GM12878 (cell line): Measurements from ENCODE around the gene NOL11. TPM values are rescaled to one million over a fixed set of nuclear protein-coding genes. Genes with fewer than 3 reads are reported as not detected.

ENCODE experiments used
- ATAC-seq: fragments of 200-7000 bp; cut with Tn5 transposase; 3 replicates; pipeline ENCODE4 v1.9.1; 2020; ENCODE audit warnings: mild to moderate bottlenecking, moderate library complexity
- BruUV-seq: library from RNA; stranded (reverse); fragments of 400-500 nt; replicated peaks from 2 replicates; lab custom pipeline; 2021; lab: Mats Ljungman, UMichigan
- CTCF ChIA-PET: fragments of 300-600 bp; sonication (Branson Sonifier 250); formaldehyde crosslinking; extraction: SDS; loops from one replicate; lab custom pipeline; 2021; ENCODE audit warnings: inconsistent platforms; lab: Yijun Ruan, JAX
- POLR2A ChIA-PET: fragments of 350-600 bp; formaldehyde crosslinking; extraction: SDS; loops from one replicate; lab custom pipeline; 2021; ENCODE audit warnings: inconsistent platforms; lab: Charles Lee
- RAD21 ChIA-PET: fragments of 300-600 bp; sonication (Branson Sonifier 250); formaldehyde crosslinking; loops from one replicate; lab custom pipeline; 2023; ENCODE audit warnings: antibody characterized with exemption; ENCODE audit not compliant: unreplicated experiment; lab: Charles Lee
- SMC1A ChIA-PET: fragments of 300-600 bp; sonication (Branson Sonifier 250); formaldehyde crosslinking; loops from one replicate; lab custom pipeline; 2023; ENCODE audit not compliant: unreplicated experiment, uncharacterized antibody; lab: Charles Lee
- DNase-seq: peaks from one replicate; pipeline ENCODE4 v3.0.0-alpha.2; 2011; ENCODE audit warnings: low read depth, low spot score
- FAIRE-seq: peaks from 3 replicates; lab custom pipeline; 2011; peaks lifted over from hg19 to GRCh38; lab: Jason Lieb, UNC
- H2AFZ ChIP-seq: 2 replicates; pipeline ENCODE4 v1.6.0; 2011; ENCODE audit warnings: low read depth, low read length, control low read depth; ENCODE audit not compliant: control insufficient read depth
- H3K27ac ChIP-seq: 2 replicates; pipeline ENCODE4 v1.5.1; 2011; ENCODE audit warnings: control low read depth; ENCODE audit not compliant: control insufficient read depth, insufficient read depth
- H3K27me3 ChIP-seq, 2 experiments: replicated peaks in 1 of 2; 2 replicates each; pipeline versions ENCODE4 v1.6.0 to v1.6.1; 2011; ENCODE audit warnings: low read length in 1 of 2; ENCODE audit not compliant: control insufficient read depth in 2 of 2, insufficient read depth in 2 of 2
- H3K36me3 ChIP-seq, 2 experiments: 2 replicates each; pipeline ENCODE4 v1.5.1; 2011; ENCODE audit warnings: low read length in 1 of 2; ENCODE audit not compliant: control insufficient read depth in 2 of 2, insufficient read depth in 2 of 2
- H3K4me1 ChIP-seq: 2 replicates; pipeline ENCODE4 v1.6.1; 2011; ENCODE audit warnings: mild to moderate bottlenecking, low read length, moderate library complexity, mixed read lengths; ENCODE audit not compliant: control insufficient read depth, insufficient read depth
- H3K4me2 ChIP-seq: 2 replicates; pipeline ENCODE4 v1.6.0; 2011; ENCODE audit warnings: control low read depth; ENCODE audit not compliant: control insufficient read depth, insufficient read depth
- H3K4me3 ChIP-seq: fragments of 200-600 bp; sonication (generic); 2 replicates; pipeline ENCODE4 v1.5.1; 2016
- H3K79me2 ChIP-seq: 2 replicates; pipeline ENCODE4 v1.6.0; 2011; ENCODE audit warnings: low read length; ENCODE audit not compliant: control insufficient read depth, insufficient read depth
- H3K9ac ChIP-seq: 2 replicates; pipeline ENCODE4 v1.8.0; 2011; ENCODE audit warnings: low read length, control low read depth, mixed read lengths; ENCODE audit not compliant: control insufficient read depth, insufficient read depth
- H3K9me3 ChIP-seq: replicated peaks from 3 replicates; pipeline ENCODE4 v1.5.1; 2011; ENCODE audit warnings: mild to moderate bottlenecking, low read length; ENCODE audit not compliant: control insufficient read depth, insufficient read depth
- H4K20me1 ChIP-seq: 2 replicates; pipeline ENCODE4 v1.6.0; 2011; ENCODE audit not compliant: control insufficient read depth, insufficient read depth
- BHLHE40 ChIP-seq, 2 experiments: fragments of 450-650 bp in 1 of 2; IDR thresholded peaks; 2 replicates each; pipeline ENCODE4 v1.6.1; 2011 to 2017; ENCODE audit warnings: low read depth in 2 of 2, borderline replicate concordance in 1 of 2, improper control_type of control experiment in 1 of 2, low read length in 1 of 2, mild to moderate bottlenecking in 1 of 2
- BMI1 ChIP-seq: fragments of 450-650 bp; IDR thresholded peaks from 2 replicates; pipeline ENCODE4 v1.6.1; 2016; ENCODE audit warnings: mild to moderate bottlenecking, moderate library complexity, borderline replicate concordance
- CEBPB ChIP-seq, 2 experiments: fragments of 150-350 bp in 1 of 2; IDR thresholded peaks; 2 replicates each; pipeline ENCODE4 v1.6.1; 2012 to 2014; ENCODE audit warnings: low read depth in 2 of 2, low read length in 2 of 2, borderline replicate concordance in 1 of 2, inconsistent platforms in 1 of 2
- ELK1 ChIP-seq: IDR thresholded peaks from 2 replicates; pipeline ENCODE4 v1.6.1; 2012; ENCODE audit warnings: low read depth, low read length, improper control_type of control experiment
- JUNB ChIP-seq: IDR thresholded peaks from 2 replicates; pipeline ENCODE4 v1.6.1; 2016; ENCODE audit warnings: antibody characterized with exemption, mild to moderate bottlenecking
- MXI1 ChIP-seq: fragments of 150-350 bp; IDR thresholded peaks from 2 replicates; pipeline ENCODE4 v1.6.1; 2011; ENCODE audit warnings: low read depth, mild to moderate bottlenecking, inconsistent platforms, low read length, improper control_type of control experiment
- NR2F1 ChIP-seq: fragments of 450-650 bp; conservative IDR thresholded peaks from 2 replicates; pipeline ENCODE4 v1.6.1; 2017; ENCODE audit warnings: mild to moderate bottlenecking
- POLR2A ChIP-seq: IDR thresholded peaks from 2 replicates; pipeline ENCODE4 v1.6.1; 2011; ENCODE audit warnings: low read depth, mild to moderate bottlenecking, low read length
- POLR2AphosphoS5 ChIP-seq: IDR thresholded peaks from 2 replicates; pipeline ENCODE4 v1.6.1; 2011; ENCODE audit warnings: mild to moderate bottlenecking, low read length, inconsistent platforms
- SUZ12 ChIP-seq: fragments of 200-600 bp; sonication (generic); IDR thresholded peaks from one replicate; pipeline ENCODE4 v1.6.1; 2018; ENCODE audit warnings: antibody characterized with exemption, mild to moderate bottlenecking; ENCODE audit not compliant: unreplicated experiment
- USF1 ChIP-seq: IDR thresholded peaks from 2 replicates; pipeline ENCODE4 v1.6.1; 2011; ENCODE audit warnings: borderline replicate concordance, low read depth, mild to moderate bottlenecking, moderate library complexity, mixed read lengths, low read length; ENCODE audit not compliant: insufficient read depth; ENCODE audit errors: extremely low read length
- ZNF622 ChIP-seq: fragments of 450-650 bp; IDR thresholded peaks from 2 replicates; pipeline ENCODE4 v1.6.1; 2017; ENCODE audit warnings: mild to moderate bottlenecking, inconsistent platforms
- WGBS: methylation state at CpG from one replicate; pipeline ENCODE4 v1.1.6; 2016; ENCODE audit warnings: low lambda C conversion rate; ENCODE audit not compliant: insufficient replicate concordance, insufficient coverage; ENCODE audit errors: missing lambda C conversion rate; 5-methylcytosine and 5-hydroxymethylcytosine counted together
- in situ Hi-C: fragments of 300-500 bp; cut with MboI; formaldehyde crosslinking; loops from 9 replicates; pipeline ENCODE4 v1.14.3; 2018; ENCODE audit warnings: mixed read lengths
- intact Hi-C: fragments of 100-400 bp; cut with micrococcal nuclease; formaldehyde crosslinking; loops from one replicate; pipeline ENCODE4 v1.14.2; 2022; ENCODE audit not compliant: unreplicated experiment
- polyA plus RNA-seq, 11 experiments: library from polyadenylated mRNA; depleted of rRNA in 4 of 11; unstranded in 6 of 11; stranded (reverse) in 5 of 11; fragments of >200 nt; fragmentation: Nextera tagmentation in 4 of 11; fragmentation: Illumina TruSeq in 1 of 11; extraction: Ambion mirVana in 4 of 11; extraction: Trizol in 1 of 11; gene quantifications; 1 replicate in 1 of 11; 2 replicates in 10 of 11; pipeline versions ENCODE4 v1.2.1 to v1.2.3, GENCODE V29; 2011 to 2016; ENCODE audit warnings: inconsistent platforms in 2 of 11, missing spikeins in 2 of 11, low read depth in 1 of 11
- total RNA-seq, 4 experiments: library from RNA; depleted of rRNA in 3 of 4; stranded (reverse); fragments of >200 nt in 3 of 4; fragmentation: Illumina TruSeq in 1 of 4; extraction: Trizol in 1 of 4; gene quantifications; 2 replicates each; pipeline versions ENCODE4 v1.2.1 to v1.2.3, GENCODE V29; 2013 to 2021
- TF ChIP-seq, protein P1 (sequence below): IDR thresholded peaks from 2 replicates; pipeline ENCODE4 v1.6.1; 2011; ENCODE audit warnings: borderline replicate concordance, low read depth, mild to moderate bottlenecking, moderate library complexity, low read length; ENCODE audit not compliant: insufficient read depth, poor library complexity, severe bottlenecking
- TF ChIP-seq, protein P2 (sequence below): fragments of 450-650 bp; IDR thresholded peaks from 2 replicates; pipeline ENCODE4 v1.6.1; 2017; ENCODE audit warnings: low read depth, mild to moderate bottlenecking, moderate library complexity

NOL11 gene
- total and polyA plus RNA-seq, 10 of the 15 experiments (the other 5 are each of a cell fraction or from before 2014, with no cell fraction given), result 54.8 to 130 (median 94.6) TPM

DNA sequence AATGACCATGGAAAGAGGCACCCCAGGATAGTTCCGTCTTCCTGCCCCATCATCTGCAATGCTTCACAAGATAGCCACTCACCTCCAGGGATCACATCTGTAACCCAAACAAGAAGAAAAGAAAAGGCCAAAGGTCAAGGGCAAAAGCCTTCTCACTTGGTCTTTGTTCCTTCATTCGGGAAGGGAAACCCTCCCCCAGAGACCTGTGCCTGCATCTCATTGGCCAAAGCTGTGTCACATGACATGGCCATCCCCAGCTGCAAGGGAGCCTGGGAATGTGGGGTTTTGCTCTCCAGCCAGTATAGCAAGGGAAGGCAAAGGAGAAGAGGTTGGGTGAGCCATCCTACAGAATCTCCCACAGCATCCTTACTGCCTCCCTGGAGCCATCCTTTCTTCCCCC, 47.9 kb downstream of the NOL11 start:
- H3K9ac ChIP-seq, result no peak overlapping the region
- DNase-seq, result no peak
- ChIA-PET SMC1A (no interaction called here), RAD21 (no interaction called here), POLR2A (no interaction called here)
- H2AFZ ChIP-seq, result no peak overlapping the region
- no peak overlapping the region for H3K4me3 ChIP-seq
- in situ Hi-C loops, result no loop called here
- H4K20me1 ChIP-seq, result no peaks in the 10 kb centered on the region
- no peaks in the 10 kb centered on the region for H3K4me1 ChIP-seq
- no peak overlapping the region for H3K4me2 ChIP-seq
- H3K79me2 ChIP-seq, result no peaks in the 10 kb centered on the region
- no peaks in the 10 kb centered on the region for H3K27me3 ChIP-seq
- H3K36me3 ChIP-seq, result no peaks in the 10 kb centered on the region
- FAIRE-seq, result no peak
- WGBS, result 90% methylated on average over 2 of the region's 2 CpGs
- ATAC-seq, result no peak
- TF ChIP-seq USF1 (peak; percentile 42), NR2F1 (0 out of 2 replicates have a peak, but pooled peaks have one; percentile 11), SUZ12 (no peak)
- TF ChIP-seq, protein P1, sequence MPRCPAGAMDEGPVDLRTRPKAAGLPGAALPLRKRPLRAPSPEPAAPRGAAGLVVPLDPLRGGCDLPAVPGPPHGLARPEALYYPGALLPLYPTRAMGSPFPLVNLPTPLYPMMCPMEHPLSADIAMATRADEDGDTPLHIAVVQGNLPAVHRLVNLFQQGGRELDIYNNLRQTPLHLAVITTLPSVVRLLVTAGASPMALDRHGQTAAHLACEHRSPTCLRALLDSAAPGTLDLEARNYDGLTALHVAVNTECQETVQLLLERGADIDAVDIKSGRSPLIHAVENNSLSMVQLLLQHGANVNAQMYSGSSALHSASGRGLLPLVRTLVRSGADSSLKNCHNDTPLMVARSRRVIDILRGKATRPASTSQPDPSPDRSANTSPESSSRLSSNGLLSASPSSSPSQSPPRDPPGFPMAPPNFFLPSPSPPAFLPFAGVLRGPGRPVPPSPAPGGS, result no peak
- TF ChIP-seq, all 136 proteins: peak for 2
- no TSS peak for BruUV-seq
- intact Hi-C loops, result no loop called here
- no peak overlapping the region for H3K27ac ChIP-seq
- H3K9me3 ChIP-seq, result no peaks in the 10 kb centered on the region
- CTCF ChIA-PET, result no interaction called here

- ATAC-seq (no peak; the same call in 2 of the 3 replicates), DNase-seq (no peak), FAIRE-seq (no peak)
- no peak overlapping the region for H3K9ac ChIP-seq
- H3K27me3 ChIP-seq, result no peaks in the 10 kb centered on the region
- H3K4me2 ChIP-seq, result no peak overlapping the region
- in situ Hi-C loops (no loop called here), intact Hi-C loops (no loop called here)
- no peak overlapping the region for H2AFZ ChIP-seq
- no peak overlapping the region for H3K4me3 ChIP-seq
- ChIA-PET POLR2A (no interaction called here), CTCF (no interaction called here), SMC1A (no interaction called here), RAD21 (no interaction called here)
- no peaks in the 10 kb centered on the region for H3K79me2 ChIP-seq
- H3K4me1 ChIP-seq, result no peaks in the 10 kb centered on the region
- H3K9me3 ChIP-seq, result no peaks in the 10 kb centered on the region
- BruUV-seq, result no TSS peak
- no peaks in the 10 kb centered on the region for H4K20me1 ChIP-seq
- no peaks in the 10 kb centered on the region for H3K36me3 ChIP-seq
- H3K27ac ChIP-seq, result no peak overlapping the region
- WGBS, result 57% methylated on average over 5 of the region's 5 CpGs
- TF ChIP-seq POLR2A (no peak), ZNF622 (no peak), ELK1 (no peak), BHLHE40 (IDR thresholded peaks at IDR 0.05; ENCODE audit: borderline replicate concordance in 1 of 2, low read depth in 2 of 2, low read length in 1 of 2) (no peak), MXI1 (no peak), BMI1 (no peak), JUNB (no peak), CEBPB (IDR thresholded peaks at IDR 0.05; ENCODE audit: borderline replicate concordance in 1 of 2, low read depth in 2 of 2, low read length in 2 of 2) (no peak), POLR2AphosphoS5 (no peak)
- TF ChIP-seq, protein P2, sequence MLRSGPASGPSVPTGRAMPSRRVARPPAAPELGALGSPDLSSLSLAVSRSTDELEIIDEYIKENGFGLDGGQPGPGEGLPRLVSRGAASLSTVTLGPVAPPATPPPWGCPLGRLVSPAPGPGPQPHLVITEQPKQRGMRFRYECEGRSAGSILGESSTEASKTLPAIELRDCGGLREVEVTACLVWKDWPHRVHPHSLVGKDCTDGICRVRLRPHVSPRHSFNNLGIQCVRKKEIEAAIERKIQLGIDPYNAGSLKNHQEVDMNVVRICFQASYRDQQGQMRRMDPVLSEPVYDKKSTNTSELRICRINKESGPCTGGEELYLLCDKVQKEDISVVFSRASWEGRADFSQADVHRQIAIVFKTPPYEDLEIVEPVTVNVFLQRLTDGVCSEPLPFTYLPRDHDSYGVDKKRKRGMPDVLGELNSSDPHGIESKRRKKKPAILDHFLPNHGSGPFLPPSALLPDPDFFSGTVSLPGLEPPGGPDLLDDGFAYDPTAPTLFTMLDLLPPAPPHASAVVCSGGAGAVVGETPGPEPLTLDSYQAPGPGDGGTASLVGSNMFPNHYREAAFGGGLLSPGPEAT, result no peak
These were observed 51.5 kb downstream of the NOL11 start for GRCh38 chr17:67769231-67769630.
